Hippocampal formation (tissue), 2 donors: ENCODE results near the gene SLIT3.
"Not testable (repeated sequence)": the region's sequence is repeated elsewhere in the genome, so short reads cannot be mapped to it uniquely, and the experiment has no call there.

Experiments used
- DNase-seq, 2 donors: peaks; one replicate each; lab custom pipeline; 2025; lab: John Stamatoyannopoulos, UW

Gene SLIT3

DNA sequence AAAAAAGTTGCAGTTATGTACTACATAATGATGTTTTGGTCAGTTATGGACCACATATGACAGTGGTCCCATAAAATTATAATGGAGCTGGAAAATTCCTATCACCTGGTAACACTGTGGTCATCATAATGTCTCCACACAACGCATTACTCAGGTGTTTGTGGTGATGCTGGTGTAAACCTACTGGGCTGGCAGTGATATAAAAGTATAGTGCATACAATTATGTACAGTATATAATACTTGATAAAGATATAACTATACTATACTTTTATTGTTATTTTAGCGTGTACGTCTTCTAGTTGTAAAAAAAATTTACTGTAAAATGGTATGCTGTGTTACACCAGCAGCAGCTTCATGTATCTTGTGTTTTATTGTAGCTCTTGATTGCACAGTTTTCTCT, 655.7 kb downstream of the SLIT3 start:
- no peak for DNase-seq

DNA sequence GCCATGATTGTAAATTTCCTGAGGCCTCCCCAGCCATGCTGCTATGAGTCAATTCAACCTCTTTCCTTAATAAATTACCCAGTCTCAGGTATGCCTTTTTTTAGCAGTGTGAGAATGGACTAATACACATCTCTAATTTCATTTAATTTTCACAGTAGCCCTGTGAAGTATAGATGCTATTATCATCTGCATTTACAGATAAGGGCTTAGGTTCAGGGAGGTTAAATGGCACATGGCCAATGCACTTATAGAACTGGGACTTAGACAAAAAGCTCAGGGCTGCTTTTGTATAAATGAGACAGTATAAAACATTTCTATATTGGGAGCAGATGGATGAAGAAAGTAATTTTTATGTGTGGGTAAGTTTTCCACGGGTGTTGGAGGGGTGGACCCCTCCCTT, 658.9 kb downstream of the SLIT3 start:
- DNase-seq, result no peak

DNA sequence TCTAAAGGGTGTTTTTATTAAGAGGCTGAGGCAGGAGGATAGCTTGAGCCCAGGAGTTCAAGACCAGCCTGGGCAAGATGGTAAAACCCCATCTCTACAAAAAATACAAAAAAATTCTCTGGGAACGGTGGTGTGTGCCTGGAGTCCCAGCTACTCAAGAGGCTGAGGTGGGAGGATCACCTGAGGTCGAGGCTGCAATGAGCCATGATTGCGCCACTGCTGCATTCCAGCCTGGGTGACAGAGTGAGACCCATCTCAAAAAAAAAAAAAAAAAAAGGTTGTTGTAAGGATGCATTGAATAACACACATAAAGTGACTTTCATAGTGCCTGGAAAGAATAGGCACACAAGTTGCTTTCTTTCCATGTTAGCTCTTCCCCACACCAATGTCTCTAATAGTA, 662.1 kb downstream of the SLIT3 start:
- not testable (repeated sequence) for DNase-seq

DNA sequence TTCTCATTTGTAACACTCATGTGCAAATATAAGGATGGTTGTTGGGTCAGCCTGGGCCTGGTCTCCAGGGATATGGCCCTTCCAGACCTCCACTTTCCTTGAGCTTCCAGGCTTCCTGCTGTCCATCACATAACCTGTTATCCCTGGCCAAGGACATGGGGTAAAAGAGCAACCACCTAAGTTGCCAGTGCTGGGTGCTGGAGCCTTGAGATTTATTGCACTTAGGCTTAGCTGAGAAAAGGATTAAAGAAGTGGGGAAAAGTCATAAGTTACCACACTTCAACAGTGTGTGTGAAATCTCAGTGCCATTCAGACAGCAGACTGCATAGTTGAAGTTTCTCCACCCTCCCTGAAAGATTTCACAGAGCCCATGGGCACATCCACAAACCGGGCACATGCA, 663.1 kb downstream of the SLIT3 start:
- no peak for DNase-seq

DNA sequence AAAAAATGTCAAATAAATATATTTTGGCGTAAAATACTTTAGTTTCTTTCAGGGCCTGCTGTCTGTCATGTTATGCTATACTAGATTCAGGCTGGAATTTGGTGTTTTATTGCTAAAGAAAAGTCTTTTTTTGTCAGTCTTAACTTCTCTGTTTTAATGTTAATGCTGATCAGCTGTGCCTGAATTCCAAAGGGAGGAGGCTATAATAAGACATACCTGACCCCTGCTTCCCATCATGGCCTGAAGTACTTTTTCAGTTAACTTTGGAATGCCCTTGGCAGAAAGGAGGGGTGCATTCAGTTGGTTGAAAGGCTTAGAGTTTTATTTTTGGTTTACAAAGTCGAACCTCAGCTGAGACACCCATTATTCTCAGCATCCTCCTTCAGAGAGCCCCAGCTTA, 663.7 kb downstream of the SLIT3 start:
- no peak for DNase-seq

DNA sequence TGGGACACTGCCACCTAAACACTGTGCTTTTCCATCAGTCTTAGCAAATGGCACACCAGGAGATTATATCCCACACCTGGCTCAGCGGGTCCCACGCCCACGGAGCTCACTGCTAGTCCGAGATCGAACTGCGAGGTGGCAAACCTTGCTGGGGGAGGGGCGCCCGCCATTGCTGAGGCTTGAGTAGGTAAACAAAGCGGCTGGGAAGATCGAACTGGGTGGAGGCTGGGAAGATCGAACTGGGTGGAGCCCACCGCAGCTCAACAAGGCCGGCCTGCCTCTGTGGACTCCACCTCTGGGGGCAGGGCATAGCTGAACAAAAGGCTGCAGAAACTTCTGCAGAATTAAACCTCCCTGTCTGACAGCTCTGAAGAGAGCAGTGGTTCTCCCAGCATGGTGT, 670.0 kb downstream of the SLIT3 start:
- not testable (repeated sequence) for DNase-seq

DNA sequence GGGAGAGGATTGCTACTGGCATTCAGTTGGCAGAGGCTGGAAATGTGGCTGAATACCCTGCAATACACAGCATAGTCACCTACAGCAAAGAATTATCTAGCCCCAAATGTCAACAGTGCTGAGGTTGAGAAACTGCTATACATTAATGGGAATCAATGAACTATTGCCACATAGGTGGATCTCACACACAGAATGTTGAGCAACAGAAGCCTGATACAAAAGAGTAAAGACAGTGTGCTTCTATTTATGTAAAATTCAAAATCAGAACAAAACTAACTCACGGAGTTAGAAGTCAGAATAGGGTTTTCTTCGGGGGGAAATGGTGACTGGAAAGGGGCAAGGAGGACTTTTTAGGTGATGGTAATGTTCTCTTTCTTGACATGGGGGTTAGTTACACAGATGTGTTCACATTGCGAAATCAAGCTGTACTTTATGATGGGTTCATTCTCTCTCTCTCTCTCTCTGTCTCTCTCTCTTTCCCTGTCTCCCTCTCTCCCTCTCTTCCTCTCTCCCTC, 676.0 kb downstream of the SLIT3 start:
- DNase-seq, result no peak

DNA sequence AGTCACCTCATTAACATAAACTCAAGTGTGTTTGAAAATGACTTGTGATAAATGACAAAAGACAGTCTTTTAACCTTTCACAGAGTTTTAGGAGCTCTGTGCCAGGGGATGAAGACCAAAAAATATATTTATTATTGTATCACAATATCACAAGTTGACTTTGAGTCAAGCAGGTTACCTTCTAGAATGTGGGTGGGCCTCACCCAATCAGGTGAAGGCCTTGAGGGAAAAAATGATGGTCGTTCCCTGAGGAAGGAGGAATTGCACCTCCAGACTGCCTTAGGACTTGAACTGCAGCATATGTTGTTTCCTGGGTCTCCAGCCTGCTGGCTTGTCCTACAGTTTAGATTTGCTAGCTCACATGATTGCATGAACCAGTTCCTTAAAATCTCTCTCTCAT, 680.1 kb downstream of the SLIT3 start:
- DNase-seq, result no peak

DNA sequence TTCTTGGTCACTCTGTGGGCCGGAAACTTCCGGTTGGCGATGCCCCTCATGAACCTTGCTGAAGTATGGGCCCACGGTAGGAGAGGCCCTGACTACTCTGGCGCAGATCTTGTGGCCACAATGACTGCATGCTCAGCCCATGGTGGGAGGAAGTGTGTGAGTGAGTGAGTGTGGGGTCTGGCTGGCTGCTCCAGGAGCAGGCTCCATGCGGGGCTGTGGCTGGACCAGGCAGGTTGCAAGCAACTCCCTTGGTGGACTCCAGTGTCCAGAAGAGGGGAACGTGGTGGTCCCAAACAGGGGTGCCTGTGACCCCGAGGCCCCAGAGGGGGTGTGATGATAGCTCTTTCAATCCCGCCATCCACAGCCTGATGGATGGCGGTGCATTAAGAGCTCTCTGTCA, 686.3 kb downstream of the SLIT3 start:
- DNase-seq, result no peak

DNA sequence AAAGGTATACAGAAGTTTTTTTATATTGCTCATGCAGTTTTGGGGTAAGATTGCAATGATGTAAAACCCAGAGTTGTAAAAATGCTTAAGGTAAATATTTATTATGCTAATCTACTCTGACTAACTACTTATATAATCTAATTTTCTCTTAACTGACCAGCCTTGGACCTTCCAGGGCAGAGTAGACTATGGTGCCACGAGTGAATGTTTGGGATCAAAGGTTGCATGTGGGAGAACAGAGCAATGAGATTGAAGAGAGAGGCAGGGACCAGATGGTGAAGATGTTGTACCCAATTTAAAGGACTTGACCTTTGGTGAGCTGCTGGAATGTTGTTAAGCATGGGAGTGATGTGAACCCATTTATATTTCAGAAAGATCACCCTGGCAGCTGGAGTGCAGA, 686.9 kb downstream of the SLIT3 start:
- no peak for DNase-seq

DNA sequence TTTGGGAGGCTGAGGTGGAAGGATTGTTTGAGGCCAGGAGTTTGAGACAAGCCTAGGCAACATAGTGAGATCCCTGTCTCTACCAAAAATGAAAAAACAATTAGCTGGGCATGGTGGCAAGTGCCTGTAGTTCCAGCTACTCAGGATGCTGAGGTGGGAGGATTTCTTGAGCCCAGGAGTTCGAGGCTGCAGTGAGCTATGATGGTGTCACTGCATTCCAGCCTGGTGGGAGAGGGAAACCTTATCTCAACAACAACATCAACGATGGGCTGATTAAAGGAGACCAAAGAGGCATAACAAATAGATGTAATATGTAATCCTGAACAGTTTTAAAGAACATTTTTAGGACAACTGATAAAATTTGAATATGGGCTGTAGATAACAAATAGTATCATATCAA, 687.5 kb downstream of the SLIT3 start:
- DNase-seq, result no peak

DNA sequence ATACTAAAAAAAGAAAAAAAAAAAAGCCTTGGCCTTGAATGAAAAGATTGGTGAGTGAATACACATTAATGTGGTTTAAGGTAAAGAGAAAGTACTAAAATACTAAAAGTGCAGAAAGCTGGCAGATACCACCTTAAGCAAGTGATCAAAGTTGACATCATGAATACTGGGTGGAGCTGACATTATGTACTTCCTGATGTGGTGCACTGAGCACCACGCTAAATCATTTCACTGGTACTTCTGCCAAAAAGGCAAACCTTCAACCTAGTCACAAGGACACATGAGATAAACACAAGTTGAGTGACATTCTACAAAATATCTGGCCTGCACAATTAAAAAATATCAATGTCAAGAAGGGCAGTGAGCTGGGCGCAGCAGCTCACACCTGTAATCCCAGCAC, 687.9 kb downstream of the SLIT3 start:
- no peak for DNase-seq

DNA sequence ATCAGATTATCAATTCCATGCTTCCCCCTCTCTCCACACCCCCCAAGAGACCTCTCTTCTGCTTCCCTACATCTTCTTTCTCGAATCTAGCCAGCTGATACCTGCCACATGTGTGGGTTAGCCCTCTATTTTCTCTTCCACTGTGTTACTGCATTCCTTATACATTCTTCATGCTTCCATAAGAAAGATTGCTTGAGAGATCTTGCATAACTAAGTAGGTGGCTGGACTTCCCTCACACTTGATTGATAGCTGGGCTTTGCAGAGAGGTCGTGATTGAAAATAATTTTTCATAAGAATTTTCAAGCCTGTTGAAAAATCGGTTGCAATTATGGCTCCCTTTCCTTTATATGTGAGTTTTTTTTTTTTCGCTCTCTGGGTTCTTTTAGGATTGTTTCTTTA, 688.8 kb downstream of the SLIT3 start:
- DNase-seq, result no peak
